ENCODE measurements around the gene CLIC4.
"Not testable (repeated sequence)": the region's sequence is repeated elsewhere in the genome, so short reads cannot be mapped to it uniquely, and the experiment has no call there.

Gene CLIC4

DNA sequence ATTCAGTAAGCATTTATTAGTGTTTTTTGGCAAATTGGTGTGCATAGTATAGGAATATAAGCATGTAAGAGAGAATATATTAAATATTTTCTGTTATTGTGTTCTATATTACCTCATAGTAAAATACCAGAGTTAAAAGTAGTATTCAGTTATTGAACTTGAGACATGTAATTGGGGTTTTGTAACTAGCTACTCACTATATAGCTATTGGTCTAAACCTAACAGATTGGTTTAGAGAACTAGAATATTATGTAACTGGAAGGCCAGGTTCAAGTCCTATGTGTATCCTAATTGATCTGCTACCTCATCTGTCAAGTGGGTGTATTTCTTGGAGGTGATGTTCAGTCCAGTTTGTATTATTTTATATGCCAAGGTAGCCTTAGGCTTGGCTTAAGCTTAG, 26.3 kb downstream of the CLIC4 start:
- DNase-seq (ENCODE audit: low read depth): no peak

DNA sequence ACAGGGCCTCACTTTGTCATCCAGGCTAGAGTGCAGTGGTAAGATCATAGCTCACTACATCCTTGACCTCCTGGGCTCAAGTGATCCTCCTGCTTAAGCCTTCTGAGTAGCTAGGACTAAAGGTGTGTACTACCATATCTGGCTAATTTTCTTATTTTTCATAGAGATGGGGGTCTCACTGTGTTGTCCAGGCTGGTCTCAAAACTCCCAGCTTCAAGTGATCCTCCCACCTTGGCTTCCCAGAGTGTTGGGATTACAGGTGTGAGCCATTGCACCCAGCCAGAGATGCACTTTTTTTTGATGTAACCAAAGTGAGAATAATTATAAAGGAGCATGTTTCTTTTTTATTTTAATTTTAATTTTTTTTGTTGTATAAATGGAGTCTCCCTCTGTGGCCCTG, 28.4 kb downstream of the CLIC4 start:
- DNase-seq (ENCODE audit: low read depth): no peak

GRCh38 chr1:24775348-24775747, 30.1 kb downstream of the CLIC4 start:
- no peak for DNase-seq (ENCODE audit: low read depth)

GRCh38 chr1:24775916-24776315, 30.7 kb downstream of the CLIC4 start:
- DNase-seq (ENCODE audit: low read depth): no peak

GRCh38 chr1:24776821-24777220, 31.6 kb downstream of the CLIC4 start:
- no peak for DNase-seq (ENCODE audit: low read depth)

- no peak for DNase-seq (ENCODE audit: low read depth)
These were observed 32.9 kb downstream of the CLIC4 start for GRCh38 chr1:24778141-24778540.

DNA sequence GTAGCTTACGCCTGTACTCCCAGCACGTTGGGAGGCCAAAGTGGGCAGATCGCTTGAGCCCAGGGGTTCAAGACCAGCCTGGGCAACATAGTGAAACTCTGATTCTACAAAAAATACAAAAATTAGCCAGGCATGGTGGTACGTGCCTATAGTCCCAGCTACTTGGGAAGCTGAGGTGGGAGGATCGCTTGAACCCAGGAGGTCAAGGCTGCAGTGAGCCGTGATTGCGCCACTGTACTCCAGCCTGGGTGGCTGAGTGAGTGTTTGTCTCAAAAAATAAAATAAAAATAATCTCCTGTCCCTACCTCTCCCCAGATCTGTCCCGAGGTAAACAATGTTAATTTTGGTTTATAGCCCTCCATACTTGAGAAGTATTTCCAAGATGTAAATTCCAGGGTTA, 34.0 kb downstream of the CLIC4 start:
- DNase-seq (ENCODE audit: low read depth): not testable (repeated sequence)

- no peak for DNase-seq (ENCODE audit: low read depth)
These were observed 34.6 kb downstream of the CLIC4 start for GRCh38 chr1:24779689-24780464.

DNA sequence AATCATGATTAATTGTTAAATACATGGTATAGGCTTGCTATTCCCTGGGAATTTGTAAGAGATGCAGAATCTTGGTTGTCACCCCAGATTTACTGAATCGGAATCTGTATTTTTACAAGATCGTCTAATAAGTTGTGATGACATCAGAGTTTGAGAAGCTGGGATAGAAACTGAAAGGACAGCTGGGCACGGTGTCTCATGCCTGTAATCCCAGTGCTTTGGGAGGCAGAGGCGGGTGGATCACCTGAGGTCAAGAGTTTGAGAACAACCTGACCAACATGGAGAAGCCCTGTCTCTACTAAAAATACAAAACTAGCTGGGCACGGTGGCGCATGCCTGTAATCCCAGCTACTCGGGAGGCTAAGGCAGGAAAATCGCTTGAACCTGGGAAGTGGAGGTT, 35.4 kb downstream of the CLIC4 start:
- DNase-seq (ENCODE audit: low read depth): not testable (repeated sequence)

DNA sequence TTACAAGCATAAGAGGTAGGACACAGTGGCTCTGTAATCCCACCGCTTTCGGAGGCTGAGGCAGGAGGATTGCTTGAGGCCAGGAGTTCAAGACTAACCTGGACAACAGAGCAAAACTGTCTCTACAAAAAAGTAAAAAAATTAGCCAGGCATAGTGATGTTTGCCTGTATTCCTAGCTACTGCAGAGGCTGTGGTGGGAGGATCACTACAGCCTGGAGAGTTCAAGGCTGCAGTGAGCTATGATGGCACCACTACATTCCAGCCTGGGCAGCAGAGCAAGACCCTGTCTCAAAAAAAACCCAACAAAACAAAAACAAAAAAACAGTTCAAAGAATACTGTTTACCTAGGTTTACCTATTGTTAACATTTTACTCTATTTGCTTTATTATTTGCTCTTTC, 37.4 kb downstream of the CLIC4 start:
- DNase-seq (ENCODE audit: low read depth): no peak

GRCh38 chr1:24783713-24784112, 38.5 kb downstream of the CLIC4 start:
- no peak for DNase-seq (ENCODE audit: low read depth)

- no peak for DNase-seq (ENCODE audit: low read depth)
These were observed 40.9 kb downstream of the CLIC4 start for GRCh38 chr1:24786191-24786590.

DNA sequence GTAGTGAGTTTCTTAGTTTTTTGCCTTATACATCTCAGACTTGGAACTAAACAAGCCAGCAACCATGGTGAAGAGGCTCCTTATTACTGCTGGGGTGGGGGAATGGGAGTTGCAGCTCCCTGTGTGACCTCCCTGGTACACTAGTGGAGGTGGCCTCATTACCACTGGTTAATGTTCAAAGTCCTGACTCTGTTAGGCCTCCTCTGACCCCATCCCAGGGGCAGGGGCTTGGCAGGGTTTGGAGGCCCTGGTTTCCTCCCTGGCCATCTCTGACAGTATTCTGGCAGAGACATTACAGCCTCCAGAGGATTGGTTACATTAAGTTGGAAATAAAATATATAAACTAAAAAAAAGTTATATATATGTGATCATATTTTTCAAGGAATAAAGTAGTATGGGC, 45.2 kb downstream of the CLIC4 start:
- DNase-seq (ENCODE audit: low read depth): no peak

DNA sequence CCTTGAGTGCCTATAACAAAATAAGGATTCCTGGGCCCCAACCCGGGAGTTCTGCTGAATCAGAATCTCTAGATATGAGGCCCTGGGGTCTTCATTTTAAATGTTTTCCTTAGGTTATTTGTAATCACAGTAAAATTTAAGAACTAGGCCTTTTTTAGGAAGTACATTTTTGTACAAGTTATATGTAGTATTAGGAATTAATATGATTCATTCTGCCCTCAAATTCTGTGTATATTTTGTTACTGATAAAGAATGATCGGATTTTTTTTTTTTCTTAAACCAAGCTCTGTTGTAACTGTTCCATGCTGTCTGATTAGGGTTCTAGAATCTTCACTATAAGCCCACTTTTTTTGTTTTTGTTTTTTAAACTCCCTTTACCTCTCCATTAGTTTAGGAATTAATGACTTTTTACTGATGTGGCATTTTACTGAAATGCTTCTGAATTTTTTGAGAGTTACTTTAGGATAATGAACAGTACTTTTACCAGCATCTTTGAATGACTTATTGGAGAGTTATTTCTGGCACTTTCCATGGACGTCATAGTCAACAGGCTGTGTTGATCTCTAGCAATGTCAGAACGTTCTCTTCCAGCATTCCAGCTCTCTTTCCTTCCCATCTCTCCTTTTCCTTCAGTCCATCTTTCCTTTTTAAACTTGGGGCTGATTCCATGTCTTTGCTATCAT, 48.3 kb downstream of the CLIC4 start:
- DNase-seq (ENCODE audit: low read depth): no peak

- not testable (repeated sequence) for DNase-seq (ENCODE audit: low read depth)
These were observed 48.9 kb downstream of the CLIC4 start for GRCh38 chr1:24794130-24794502.

DNA sequence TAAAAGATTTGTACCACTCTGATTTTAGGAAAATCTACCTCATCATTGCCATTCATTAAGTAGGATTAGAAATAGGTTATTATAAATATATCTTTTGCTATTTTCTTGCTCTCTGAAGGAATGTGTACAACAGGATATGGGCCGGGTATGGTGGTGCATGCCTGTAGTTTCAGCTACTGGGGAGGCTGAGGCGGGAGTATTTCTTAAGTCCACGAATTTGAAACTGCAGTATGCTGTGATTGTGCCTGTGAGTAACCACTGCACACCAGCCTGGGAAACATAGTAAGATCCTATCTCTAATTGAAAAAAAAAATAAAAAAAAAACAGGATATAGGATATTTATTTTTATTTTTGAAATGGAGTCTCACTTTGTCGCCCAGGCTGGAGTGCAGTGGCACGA, 50.0 kb downstream of the CLIC4 start:
- DNase-seq (ENCODE audit: low read depth): no peak

- no peak for DNase-seq (ENCODE audit: low read depth)
These were observed 51.3 kb downstream of the CLIC4 start for GRCh38 chr1:24796524-24796923.

- DNase-seq (ENCODE audit: low read depth): not testable (repeated sequence)
These were observed 54.0 kb downstream of the CLIC4 start for GRCh38 chr1:24799242-24799641.

GRCh38 chr1:24801176-24801575, 55.9 kb downstream of the CLIC4 start:
- DNase-seq (ENCODE audit: low read depth): no peak

DNA sequence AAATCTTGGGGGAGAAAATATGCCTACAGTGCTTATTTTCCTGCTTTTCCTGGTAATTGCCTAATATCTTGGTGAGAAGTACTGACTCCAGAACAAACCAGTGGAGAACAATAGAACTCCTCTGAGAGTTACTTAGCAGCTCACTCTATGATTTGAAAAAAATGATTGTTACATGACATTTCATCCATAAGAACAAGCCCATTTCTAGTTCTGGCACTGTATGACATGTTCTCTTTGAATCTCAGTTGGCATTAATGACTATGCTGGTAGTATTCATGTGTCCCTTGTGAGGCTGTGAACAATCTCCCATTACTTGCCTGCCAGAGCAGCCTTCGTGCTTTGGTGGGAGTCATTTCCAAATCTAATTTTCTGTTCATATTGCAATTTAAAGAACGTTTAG, 58.0 kb downstream of the CLIC4 start:
- DNase-seq (ENCODE audit: low read depth): no peak

GRCh38 chr1:24803987-24804530, 58.8 kb downstream of the CLIC4 start:
- no peak for DNase-seq (ENCODE audit: low read depth)

GRCh38 chr1:24805534-24806301, 60.5 kb downstream of the CLIC4 start:
- DNase-seq (ENCODE audit: low read depth): no peak

DNA sequence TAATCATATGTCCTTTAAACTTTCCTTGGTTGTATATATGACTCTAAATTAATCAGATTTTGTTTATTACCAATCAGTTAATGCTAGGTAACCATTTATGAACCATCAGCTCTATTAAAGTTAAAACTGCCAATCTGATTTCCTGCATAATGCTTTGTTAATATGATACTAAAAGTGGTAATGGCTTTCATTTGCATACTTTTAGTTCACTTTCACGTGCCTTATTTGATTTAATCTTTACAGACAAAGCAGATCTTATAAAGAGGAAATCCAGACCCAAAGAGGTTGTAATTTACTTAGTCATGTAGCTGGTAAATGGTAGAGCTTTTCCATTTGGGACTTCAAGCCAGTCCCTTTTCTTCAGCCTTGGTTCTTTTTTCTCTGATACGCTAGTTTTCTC, 61.3 kb downstream of the CLIC4 start:
- DNase-seq (ENCODE audit: low read depth): no peak
